IPS-NIHi7 (cell line): ENCODE data around the gene RABEPK.
"Not testable (repeated sequence)": the region's sequence is repeated elsewhere in the genome, so short reads cannot be mapped to it uniquely, and the experiment has no call there.

Experiments
- DNase-seq: peaks from one replicate; pipeline ENCODE4 v3.0.0; 2012; ENCODE audit warnings: mixed read lengths; ENCODE audit errors: extremely low spot score

RABEPK gene

DNA sequence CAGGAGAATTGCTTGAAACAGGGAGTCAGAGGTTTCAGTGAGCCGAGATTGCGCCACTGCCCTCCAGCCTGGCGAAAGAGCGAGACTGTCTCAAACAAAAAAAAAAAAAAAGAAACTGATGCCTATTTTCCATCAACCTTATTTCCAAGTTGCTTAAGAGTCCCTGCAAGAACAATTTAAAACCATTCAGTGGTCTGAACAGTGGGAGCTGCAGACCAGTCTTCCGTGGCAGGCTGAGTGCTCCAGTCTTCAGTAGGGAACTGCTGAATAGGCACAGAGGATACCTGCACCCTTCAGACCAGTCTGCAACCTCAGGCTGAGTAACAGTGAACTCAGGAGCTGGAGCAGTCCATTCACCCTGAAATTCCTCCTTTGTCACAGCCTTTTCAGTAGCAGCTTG is 5.9 kb upstream of the RABEPK start:
- DNase-seq = not testable (repeated sequence)

DNA sequence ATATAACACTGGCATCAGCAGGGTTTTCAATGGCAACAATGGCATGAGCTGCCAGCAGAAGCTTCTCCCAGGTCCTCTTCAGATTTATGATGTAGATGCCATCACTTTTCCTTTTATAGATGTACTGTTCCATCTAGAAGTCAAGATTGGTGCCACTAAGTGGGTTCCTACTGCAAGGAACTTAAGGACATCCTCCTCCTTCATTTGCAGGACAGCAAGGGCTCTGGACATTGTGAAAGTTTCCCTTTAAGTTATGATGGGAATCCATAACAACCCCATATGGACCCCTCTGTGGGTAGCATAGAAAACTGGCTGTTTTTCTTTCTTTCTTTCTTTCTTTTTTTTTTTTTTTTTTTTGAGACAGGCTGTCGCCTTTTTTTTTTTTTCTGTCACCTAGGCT is 4.8 kb upstream of the RABEPK start:
- DNase-seq = not testable (repeated sequence)

DNA sequence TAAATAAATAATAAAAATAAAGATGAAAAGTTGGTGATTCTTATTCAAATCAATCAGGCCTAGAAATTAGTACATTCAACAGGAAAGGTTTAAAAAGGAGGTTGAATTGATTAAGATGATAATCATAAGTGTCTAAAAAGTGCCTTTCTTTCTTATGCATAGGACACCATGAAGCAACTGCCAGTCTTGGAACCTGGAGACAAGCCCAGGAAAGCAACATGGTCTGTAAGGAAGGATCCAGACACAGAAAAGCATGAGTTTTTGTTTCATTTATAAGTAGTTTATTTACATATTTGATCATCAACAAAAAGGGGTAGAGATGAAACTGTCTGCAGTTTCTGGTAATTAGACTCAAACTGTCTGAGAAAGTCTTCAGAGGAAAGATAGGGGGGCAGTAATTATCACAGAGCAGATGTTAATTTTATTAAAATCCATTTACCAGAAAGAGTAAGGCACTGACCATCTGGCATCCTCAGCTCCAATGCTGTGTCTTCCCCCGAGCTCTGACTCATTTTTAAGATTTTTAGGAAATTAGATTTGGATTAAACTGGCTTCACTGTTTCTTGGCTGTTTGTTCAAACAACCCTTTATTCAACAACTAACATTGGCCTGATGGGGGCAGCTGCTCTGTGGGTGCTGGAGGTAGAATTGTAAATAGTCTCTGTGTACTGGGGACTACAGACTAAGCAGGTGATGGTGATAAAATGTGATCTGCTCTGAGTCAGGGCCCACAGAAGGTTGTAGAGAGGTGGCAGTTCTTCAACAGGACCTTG is 2.7 kb downstream of the RABEPK start:
- DNase-seq = no peak

DNA sequence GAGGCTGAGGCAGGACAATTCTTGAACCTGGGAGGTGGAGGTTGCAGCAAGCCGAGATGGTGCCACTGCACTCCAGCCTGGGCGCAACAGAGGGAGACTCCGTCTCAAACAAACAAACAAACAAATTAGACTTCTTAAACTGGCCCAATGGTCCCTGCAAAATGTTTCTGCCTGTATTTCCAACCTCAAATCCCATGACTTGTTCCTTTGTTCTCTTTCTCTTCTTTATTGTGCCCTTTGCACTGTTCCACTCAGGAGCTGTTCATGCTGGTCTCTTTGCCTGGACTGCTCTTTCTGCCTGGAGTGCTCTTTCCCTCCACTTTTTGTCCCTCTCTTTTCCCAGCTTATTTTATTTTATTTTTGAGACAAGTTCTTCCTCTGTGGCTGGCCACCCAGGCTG is 4.1 kb downstream of the RABEPK start:
- DNase-seq = no peak

DNA sequence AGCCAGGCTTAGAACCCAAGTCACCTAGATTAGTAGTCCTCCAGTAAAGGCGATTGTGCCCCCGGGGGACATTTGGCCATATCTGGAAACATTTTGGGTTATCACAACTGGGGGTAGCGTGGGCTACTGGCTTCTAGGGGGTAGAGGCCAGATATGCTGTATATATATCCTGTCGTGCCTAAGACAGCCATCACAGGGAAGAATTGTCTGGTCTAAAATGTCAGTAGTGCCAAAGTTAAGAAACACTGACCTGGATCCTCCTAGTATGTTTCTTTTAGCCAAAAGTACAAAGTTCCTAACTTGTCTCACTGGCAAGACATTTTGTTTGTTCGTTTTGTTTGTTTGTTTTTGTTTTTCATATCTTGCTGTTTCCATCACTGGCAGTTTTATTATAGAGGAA is 13.8 kb downstream of the RABEPK start:
- no peak for DNase-seq

DNA sequence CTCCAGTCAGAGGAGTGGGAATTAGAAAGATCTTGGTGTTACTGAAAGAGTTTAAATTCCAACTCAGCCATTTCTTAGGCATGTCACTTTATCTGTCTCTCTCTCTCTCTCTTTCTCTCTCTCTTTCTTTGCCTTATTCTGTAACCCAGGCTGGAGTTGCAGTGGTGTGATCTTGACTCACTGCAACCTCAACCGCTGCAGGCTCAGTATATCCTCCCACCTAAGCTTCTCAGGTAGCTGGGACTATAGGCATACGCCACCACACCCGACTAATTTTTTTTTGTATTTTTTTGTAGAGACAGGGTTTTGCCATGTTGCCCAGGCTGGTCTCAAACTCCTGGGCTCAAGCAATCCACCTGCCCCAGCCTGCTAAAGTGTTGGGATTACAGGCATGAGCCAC is 18.3 kb downstream of the RABEPK start:
- DNase-seq = no peak

DNA sequence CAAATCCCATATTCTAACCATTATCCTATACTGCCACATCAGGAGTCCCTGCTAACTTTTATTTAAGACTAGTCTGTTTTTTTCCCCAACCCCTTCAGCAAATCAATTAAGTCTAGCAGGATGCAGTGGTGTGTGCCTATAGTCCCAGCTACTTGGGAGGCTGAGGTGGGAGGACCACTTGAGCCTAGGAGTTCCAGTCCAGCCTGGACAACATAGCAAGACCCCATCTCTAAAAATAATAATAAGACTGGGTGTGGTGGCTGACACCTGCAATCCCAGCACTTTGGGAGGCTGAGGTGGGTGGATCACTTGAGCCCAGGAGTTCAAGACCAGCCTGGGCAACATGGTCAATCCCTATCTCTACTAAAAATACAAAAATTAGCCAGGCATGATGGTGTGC is 24.5 kb downstream of the RABEPK start:
- not testable (repeated sequence) for DNase-seq

DNA sequence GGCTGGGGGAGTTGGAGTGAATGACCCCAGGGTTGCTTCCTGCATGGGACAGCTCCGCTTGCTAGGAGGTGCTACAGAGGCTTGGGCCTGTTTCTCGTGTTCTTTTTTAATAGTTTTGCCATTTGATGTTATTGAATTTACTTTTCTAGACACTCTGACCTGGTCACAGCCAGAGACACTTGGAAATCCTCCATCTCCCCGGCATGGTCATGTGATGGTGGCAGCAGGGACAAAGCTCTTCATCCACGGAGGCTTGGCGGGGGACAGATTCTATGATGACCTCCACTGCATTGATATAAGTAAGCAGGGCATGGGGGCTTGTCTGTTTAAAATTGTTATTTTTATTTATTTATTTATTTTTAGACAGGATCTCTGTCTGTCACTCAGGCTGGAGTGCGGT is 27.4 kb downstream of the RABEPK start:
- DNase-seq = no peak

DNA sequence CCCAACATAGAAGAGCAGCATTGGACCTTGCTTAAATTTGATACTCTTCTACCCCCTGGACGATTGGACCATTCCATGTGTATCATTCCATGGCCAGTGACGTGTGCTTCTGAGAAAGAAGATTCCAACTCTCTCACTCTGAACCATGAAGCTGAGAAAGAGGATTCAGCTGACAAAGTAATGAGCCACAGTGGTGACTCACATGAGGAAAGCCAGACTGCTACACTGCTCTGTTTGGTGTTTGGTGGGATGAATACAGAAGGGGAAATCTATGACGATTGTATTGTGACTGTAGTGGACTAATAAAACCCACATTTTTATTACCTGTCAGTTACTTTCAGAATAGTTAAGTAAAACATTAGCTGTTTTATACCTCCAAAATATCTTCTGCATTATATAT is 33.3 kb downstream of the RABEPK start:
- DNase-seq = no peak

DNA sequence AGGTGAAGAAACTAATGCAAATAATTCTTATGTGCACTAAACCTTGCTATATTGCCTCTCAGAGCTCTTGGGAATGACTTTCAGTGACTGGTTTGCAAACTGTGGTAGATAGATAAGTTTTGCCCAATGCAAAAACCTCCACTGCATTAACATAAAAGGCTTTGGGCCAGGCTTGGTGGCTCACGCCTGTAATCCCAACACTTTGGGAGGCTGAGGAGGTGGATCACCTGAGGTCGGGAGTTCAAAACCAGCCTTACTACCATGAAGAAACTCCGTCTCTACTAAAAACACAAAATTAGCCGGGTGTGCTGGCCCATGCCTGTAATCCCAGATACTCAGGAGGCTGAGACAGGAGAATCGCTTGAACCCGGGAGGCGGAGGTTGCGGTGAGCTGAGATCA is 33.8 kb downstream of the RABEPK start:
- not testable (repeated sequence) for DNase-seq

DNA sequence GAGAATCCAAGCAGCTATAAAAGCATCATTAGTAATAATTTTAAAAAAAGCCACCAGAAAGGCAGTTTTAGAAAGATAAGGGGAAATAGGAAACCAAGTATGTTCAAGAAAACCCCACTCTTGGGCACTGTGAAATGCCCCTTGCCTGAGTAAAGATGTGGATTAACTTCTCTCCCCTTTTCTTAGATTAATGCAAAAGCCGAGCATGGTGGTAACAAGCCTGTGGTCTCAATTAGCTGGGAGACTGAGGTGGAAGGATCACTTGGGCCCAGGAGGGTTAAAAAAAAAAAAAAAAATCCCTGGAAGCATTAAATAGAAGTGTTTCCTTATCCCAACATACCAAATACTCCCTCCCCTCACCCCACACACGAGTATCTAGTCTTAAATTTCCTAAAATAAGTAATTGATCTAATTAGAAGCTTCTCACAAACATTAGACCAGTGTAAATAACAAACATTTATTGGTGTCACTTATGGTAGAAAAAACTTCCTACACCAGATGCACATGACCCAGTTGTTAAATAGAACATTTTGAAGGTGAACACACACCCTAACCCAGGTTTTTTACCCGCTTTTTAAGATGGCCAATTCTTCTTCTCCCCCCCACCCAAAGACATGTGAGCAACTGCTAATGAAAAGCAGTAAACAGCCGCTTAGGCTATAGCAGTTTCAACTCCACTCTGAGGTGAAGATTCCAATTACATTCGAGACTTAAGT is 35.6 kb downstream of the RABEPK start:
- no peak for DNase-seq

DNA sequence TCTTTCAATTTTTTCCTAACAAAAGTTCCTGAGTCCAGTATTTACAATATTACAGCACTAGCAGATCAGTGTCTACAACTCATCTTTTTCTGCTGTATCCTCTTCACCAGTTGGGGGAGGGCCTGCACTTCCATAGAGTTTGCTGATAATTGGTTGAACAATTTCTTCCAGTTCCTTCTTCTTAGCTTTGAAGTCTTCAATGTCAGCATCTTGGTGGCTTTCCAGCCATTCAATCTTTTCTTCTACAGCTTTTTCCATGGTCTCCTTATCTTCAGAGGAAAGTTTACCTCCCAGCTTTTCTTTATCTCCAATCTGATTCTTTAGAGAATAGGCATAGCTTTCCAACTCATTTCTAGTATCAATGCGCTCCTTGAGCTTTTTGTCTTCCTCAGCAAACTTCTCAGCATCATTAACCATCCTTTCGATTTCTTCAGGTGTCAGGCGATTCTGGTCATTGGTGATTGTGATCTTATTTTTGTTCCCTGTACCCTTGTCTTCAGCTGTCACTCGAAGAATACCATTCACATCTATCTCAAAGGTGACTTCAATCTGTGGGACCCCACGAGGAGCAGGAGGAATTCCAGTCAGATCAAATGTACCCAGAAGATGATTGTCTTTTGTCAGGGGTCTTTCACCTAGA is 36.3 kb downstream of the RABEPK start:
- not testable (repeated sequence) for DNase-seq

DNA sequence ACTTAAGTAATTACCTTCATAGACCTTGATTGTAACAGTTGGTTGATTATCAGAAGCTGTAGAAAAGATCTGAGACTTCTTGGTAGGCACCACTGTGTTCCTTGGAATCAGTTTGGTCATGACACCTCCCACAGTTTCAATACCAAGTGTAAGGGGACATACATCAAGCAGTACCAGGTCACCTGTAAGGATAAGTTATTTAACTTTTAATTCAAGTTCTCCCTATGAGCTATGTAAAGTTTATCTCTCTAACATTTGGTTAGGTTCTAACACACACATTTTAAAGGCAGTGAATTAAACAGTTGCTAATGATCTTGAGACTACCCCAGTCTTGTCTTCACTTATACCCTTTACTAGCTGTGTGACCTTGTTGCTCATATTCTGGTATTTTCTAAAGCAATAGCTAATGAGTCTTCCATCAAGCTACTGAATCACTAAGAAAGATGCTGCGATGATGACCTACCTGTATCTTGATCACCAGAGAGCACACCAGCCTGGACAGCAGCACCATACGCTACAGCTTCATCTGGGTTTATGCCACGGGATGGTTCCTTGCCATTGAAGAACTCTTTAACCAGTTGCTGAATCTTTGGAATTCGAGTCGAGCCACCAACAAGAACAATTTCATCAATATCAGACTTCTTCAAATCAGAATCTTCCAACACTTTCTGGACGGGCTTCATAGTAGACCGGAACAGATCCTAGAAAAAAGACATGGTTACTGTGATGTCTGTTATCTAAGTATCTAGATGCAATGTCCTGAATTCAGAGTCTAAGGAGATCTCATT is 38.0 kb downstream of the RABEPK start:
- no peak for DNase-seq

DNA sequence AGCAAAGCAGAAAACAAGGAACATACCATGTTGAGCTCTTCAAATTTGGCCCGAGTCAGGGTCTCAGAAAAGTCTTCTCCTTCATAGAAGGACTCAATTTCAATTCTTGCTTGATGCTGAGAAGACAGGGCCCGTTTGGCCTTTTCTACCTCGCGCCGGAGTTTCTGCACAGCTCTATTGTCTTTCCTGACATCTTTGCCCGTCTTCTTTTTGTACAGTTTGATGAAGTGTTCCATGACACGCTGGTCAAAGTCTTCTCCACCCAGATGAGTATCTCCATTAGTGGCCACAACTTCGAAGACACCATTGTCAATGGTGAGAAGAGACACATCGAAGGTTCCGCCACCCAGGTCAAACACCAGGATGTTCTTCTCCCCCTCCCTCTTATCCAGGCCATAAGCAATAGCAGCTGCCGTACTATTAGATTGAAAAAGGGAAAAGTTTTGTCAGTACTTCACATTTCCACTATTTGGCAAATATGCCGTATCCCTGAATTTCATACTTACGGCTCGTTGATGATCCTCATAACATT is 38.6 kb downstream of the RABEPK start:
- DNase-seq = no peak

DNA sequence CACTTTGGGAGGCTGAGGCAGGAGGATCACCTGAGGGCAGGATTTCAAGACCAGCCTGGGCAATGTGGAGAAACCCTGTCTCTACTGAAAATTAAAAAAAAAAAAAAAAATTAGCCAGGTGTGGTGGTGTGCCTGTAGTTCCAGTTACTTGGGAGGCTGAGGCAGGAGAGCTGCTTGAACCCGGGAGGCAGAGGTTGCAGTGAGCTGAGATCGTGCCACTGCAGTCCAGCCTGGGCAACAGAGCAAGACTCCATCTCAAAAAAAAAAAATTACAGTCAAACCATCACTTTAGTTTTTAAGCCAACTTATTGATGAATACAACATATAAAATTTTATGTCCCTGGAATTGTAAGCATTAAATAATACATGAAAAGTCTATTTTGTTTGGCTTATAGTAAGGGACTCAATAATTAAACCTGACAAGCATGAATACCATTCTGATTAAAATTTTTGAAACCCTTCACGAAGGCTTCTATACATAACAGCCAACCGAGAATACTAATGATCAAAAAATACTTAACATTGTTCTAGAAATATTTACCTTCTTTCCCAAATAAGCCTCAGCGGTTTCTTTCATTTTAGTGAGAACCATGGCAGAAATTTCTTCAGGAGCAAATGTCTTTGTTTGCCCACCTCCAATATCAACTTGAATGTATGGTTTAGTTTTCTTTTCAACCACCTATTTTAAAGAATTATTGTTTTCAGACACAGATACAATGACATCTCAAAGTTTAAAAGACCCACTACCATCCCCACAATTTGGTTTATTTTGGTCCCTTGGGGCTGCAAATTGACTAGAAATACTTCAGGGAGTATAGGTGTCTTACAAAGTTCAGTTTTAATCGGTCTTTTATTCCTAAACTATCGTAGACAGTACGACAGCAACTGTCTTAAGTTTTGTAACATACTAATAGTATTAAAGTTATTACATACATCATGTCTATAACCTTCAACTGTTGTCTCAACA is 39.6 kb downstream of the RABEPK start:
- no peak for DNase-seq

DNA sequence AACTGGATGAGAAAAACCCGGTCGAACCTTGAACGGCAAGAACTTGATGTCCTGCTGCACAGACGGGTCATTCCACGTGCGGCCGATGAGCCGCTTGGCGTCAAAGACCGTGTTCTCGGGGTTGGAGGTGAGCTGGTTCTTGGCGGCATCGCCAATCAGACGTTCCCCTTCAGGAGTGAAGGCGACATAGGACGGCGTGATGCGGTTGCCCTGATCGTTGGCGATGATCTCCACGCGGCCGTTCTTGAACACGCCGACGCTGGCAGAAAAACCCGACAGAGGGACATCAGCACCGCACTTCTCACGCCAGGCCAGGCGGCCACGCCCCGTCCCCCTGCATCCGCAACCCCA is 40.3 kb downstream of the RABEPK start:
- no peak for DNase-seq

DNA sequence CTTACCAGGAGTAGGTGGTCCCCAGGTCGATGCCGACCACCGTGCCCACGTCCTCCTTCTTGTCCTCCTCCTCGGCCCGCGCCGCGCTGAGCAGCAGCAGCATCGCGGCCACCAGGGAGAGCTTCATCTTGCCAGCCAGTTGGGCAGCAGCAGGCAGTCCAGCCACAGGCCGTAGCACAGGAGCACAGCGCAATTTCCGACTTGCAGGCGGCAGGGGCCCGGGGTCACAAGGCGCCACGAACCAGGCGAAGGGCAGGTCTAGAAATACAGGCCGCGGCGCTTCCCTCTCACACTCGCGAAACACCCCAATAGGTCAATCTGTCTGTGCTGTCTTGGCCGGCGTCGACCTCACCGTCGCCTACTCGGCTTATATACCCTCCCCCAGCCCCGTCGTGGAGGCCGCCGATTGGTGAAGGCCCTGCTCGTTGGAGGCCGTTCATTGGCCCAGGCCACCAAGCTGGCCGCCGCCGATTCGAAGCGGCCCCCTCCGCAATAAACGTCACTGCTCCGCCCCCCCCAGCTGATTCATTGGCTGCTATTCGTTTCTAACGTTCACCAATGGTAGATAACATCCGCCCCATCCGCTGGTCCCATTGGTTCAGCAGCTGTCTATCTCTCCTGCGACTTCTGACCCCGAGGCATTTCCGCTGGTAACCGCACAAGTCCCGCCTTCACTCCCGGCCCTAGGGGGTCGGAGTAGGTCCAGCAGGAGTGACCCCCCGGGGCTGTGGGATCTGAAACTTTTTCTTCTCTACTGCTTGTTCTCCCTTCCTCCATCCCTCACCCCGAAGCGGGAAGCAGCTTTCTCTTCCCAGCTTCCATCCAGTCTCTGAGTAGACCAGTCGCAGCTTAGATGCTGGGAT is 40.9 kb downstream of the RABEPK start, which contains the start of gene HSPA5:
HSPA5 (minus strand) TSS at position 344 of the 863 bp plus-strand sequence; CDS start at position 127, 217 bp downstream.
- DNase-seq = peak; percentile 100

DNA sequence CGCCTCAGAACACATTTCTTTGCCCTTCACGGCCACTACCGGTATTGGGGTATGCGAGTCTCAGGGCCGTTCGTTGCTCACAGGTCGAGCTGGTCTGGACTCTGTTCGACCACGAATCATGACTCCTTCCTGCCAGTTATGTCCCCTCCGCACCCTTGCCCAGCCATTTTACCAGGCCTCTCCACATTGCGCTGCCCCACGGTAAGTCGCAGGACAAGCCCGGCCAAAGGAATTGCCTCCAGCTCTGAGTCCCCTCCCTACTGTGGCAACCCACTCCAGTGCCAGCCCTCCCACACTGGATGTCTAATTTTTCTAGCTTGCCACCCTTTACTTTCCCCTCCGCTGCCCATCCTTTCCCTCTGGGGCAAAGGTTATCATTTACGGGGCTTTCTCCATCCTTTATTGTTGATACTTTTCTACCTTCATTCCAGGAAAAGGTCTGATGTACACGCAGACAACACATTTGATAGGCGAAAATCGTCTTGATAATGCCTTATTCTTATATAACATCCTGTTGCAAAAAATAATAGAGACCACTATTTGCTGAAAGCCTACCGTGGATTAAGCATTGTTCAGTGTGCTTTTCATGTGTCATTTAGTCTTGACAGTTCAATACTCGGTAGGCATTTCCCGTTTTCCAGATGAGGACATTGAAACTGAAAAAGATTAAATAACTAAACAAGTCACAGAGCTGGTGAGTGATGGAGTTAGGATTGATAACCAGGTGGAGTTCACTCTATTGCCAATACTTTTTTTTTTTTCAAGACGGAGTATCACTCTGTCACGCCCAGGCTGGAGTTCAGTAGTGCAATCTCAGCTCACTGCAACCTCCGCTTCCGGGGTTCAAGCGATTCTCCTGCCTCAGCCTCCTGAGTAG is 41.8 kb downstream of the RABEPK start:
- DNase-seq = no peak
